ENCODE data around the gene RAB43.

DNA sequence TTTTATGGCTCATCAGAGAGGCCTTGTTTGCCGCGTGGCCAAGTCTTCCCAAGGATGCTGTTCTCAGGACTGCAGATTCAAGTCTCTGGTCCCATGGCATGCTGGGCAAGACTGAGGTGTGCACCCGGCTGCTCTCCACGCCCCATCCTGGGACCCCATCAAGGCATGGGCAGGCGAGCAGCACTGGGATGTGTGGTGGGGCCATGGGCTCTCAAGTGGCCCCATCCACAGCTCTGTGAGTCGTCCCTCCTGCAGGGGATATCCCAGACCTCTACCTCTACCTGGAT is 74.1 kb downstream of the RAB43 start:
- TF ChIP-seq CTCF (conservative IDR thresholded peaks at IDR 0.05; ENCODE audit: low read depth, low read length) (no peak), EZH2 (IDR thresholded peaks at IDR 0.05; ENCODE audit: low read length, unreplicated experiment) (no peak)

Data from PC-3 (cell line).